IMR-90 (cell line): ENCODE measurements around the gene GMPPA. TPM values are rescaled to one million over a fixed set of nuclear protein-coding genes. Genes with fewer than 3 reads are reported as not detected.
A peak's percentile ranks its signal among the peaks of the same experiment; 100 is the strongest.

Experiments used
- ATAC-seq: fragments of 200-7000 bp; cut with Tn5 transposase; 2 replicates; pipeline ENCODE4 v1.9.1; 2020; ENCODE audit warnings: low read depth, mild to moderate bottlenecking, moderate library complexity
- BruUV-seq: library from RNA; stranded (reverse); fragments of 400-500 nt; replicated peaks from 2 replicates; lab custom pipeline; 2021; lab: Mats Ljungman, UMichigan
- CTCF ChIA-PET: fragments of 300-600 bp; formaldehyde crosslinking; extraction: SDS; loops from one replicate; lab custom pipeline; 2021; ENCODE audit warnings: antibody characterized with exemption; lab: Yijun Ruan, JAX
- POLR2A ChIA-PET: fragments of 300-600 bp; sonication (Branson Sonifier 250); formaldehyde crosslinking; loops from one replicate; lab custom pipeline; 2022; ENCODE audit warnings: antibody characterized with exemption; ENCODE audit not compliant: unreplicated experiment; lab: Charles Lee
- DNase-seq: peaks from one replicate; pipeline ENCODE4 v3.0.0; 2013
- H2AFZ ChIP-seq: replicated peaks from 2 replicates; pipeline ENCODE3; 2013; ENCODE audit warnings: low read length, mild to moderate bottlenecking; ENCODE audit not compliant: poor library complexity
- H2AK5ac ChIP-seq: 2 replicates; pipeline ENCODE4 v1.6.1; 2013; ENCODE audit warnings: low read depth, low read length, inconsistent platforms
- H2AK9ac ChIP-seq: replicated peaks from 2 replicates; pipeline ENCODE3; 2013; ENCODE audit warnings: mild to moderate bottlenecking, low read depth, low read length, moderate library complexity; ENCODE audit not compliant: poor library complexity
- H2BK120ac ChIP-seq: 2 replicates; pipeline ENCODE4 v1.6.1; 2013; ENCODE audit warnings: low read depth, low read length, inconsistent platforms
- H2BK15ac ChIP-seq: 3 replicates; pipeline ENCODE4 v1.6.1; 2013; ENCODE audit warnings: low read depth, low read length, inconsistent platforms
- H2BK20ac ChIP-seq: 2 replicates; pipeline ENCODE4 v1.6.1; 2013; ENCODE audit warnings: low read depth, mild to moderate bottlenecking, inconsistent platforms, low read length, moderate library complexity
- H2BK5ac ChIP-seq: 2 replicates; pipeline ENCODE4 v1.6.1; 2013; ENCODE audit warnings: mild to moderate bottlenecking, low read depth, low read length, inconsistent platforms; ENCODE audit not compliant: poor library complexity, severe bottlenecking
- H3K14ac ChIP-seq: replicated peaks from 2 replicates; pipeline ENCODE4 v1.6.1; 2013; ENCODE audit warnings: low read depth, low read length, inconsistent platforms
- H3K18ac ChIP-seq: 2 replicates; pipeline ENCODE4 v1.6.1; 2013; ENCODE audit warnings: low read depth, low read length, control low read depth
- H3K23ac ChIP-seq: 2 replicates; pipeline ENCODE4 v1.6.1; 2013; ENCODE audit warnings: low read depth, low read length, inconsistent platforms
- H3K27ac ChIP-seq: 2 replicates; pipeline ENCODE4 v1.5.1; 2013; ENCODE audit warnings: mild to moderate bottlenecking, control low read depth, low read length; ENCODE audit not compliant: insufficient read depth
- H3K27me3 ChIP-seq: 2 replicates; pipeline ENCODE4 v1.6.1; 2013; ENCODE audit warnings: low read length; ENCODE audit not compliant: control insufficient read depth, insufficient read depth
- H3K36me3 ChIP-seq: 2 replicates; pipeline ENCODE4 v1.6.1; 2013; ENCODE audit warnings: low read length, mixed read lengths; ENCODE audit not compliant: control insufficient read depth, insufficient read depth
- H3K4ac ChIP-seq: 2 replicates; pipeline ENCODE4 v1.6.1; 2013; ENCODE audit warnings: low read depth, low read length, inconsistent platforms
- H3K4me1 ChIP-seq: 2 replicates; pipeline ENCODE4 v1.6.1; 2013; ENCODE audit warnings: low read length, mixed read lengths; ENCODE audit not compliant: control insufficient read depth, insufficient read depth
- H3K4me2 ChIP-seq: 2 replicates; pipeline ENCODE4 v1.6.1; 2013; ENCODE audit warnings: low read depth, mild to moderate bottlenecking, control low read depth, low read length, moderate library complexity
- H3K4me3 ChIP-seq: 2 replicates; pipeline ENCODE4 v1.5.1; 2013; ENCODE audit warnings: low read depth, mild to moderate bottlenecking, control low read depth, low read length, moderate library complexity; ENCODE audit not compliant: insufficient read depth
- H3K56ac ChIP-seq: 2 replicates; pipeline ENCODE4 v1.6.1; 2013; ENCODE audit warnings: low read length, inconsistent platforms; ENCODE audit not compliant: insufficient read depth; ENCODE audit errors: extremely low read depth
- H3K79me1 ChIP-seq, 2 experiments: 2 replicates each; pipeline ENCODE4 v1.6.1; 2013; ENCODE audit warnings: low read length in 2 of 2, inconsistent platforms in 1 of 2, low read depth in 1 of 2
- H3K9ac ChIP-seq: 2 replicates; pipeline ENCODE4 v1.6.1; 2013; ENCODE audit warnings: low read depth, low read length, control low read depth
- H3K9me1 ChIP-seq: 2 replicates; pipeline ENCODE4 v1.6.1; 2013; ENCODE audit warnings: low read length, inconsistent platforms; ENCODE audit not compliant: insufficient read depth
- H3K9me3 ChIP-seq: 2 replicates; pipeline ENCODE4 v1.6.1; 2013; ENCODE audit warnings: low read length; ENCODE audit not compliant: control insufficient read depth, insufficient read depth
- H4K20me1 ChIP-seq: 2 replicates; pipeline ENCODE4 v1.6.1; 2013; ENCODE audit warnings: low read length, inconsistent platforms; ENCODE audit not compliant: insufficient read depth
- H4K5ac ChIP-seq: 2 replicates; pipeline ENCODE4 v1.6.1; 2013; ENCODE audit warnings: mild to moderate bottlenecking, low read depth, low read length, control low read depth
- H4K8ac ChIP-seq, 2 experiments: 2 replicates each; pipeline ENCODE4 v1.6.1; 2013; ENCODE audit warnings: low read depth in 2 of 2, low read length in 2 of 2, control low read depth in 1 of 2, inconsistent platforms in 1 of 2
- H4K91ac ChIP-seq: 2 replicates; pipeline ENCODE4 v1.6.1; 2013; ENCODE audit warnings: low read depth, low read length, inconsistent platforms; ENCODE audit not compliant: insufficient read depth
- MAFK ChIP-seq: IDR thresholded peaks from 2 replicates; pipeline ENCODE4 v1.6.1; 2012; ENCODE audit warnings: low read depth, low read length, improper control_type of control experiment
- MAZ ChIP-seq: IDR thresholded peaks from 2 replicates; pipeline ENCODE4 v1.6.1; 2012; ENCODE audit warnings: low read depth, mild to moderate bottlenecking, low read length, improper control_type of control experiment, moderate library complexity, borderline replicate concordance
- MXI1 ChIP-seq: IDR thresholded peaks from 2 replicates; pipeline ENCODE4 v1.6.1; 2012; ENCODE audit warnings: low read depth, mild to moderate bottlenecking, low read length, moderate library complexity, borderline replicate concordance
- NFE2L2 ChIP-seq: fragments of 150-350 bp; IDR thresholded peaks from 2 replicates; pipeline ENCODE4 v1.6.1; 2016; ENCODE audit warnings: low read depth, mild to moderate bottlenecking, low read length
- POLR2A ChIP-seq: IDR thresholded peaks from 2 replicates; pipeline ENCODE4 v1.6.1; 2012; ENCODE audit warnings: mild to moderate bottlenecking, low read depth, low read length
- RAD21 ChIP-seq: IDR thresholded peaks from 2 replicates; pipeline ENCODE4 v1.6.1; 2012; ENCODE audit warnings: low read length, improper control_type of control experiment
- RCOR1 ChIP-seq: IDR thresholded peaks from 2 replicates; pipeline ENCODE4 v1.6.1; 2012; ENCODE audit warnings: mild to moderate bottlenecking, low read length, improper control_type of control experiment; ENCODE audit not compliant: insufficient replicate concordance
- USF2 ChIP-seq: fragments of 150-350 bp; IDR thresholded peaks from 2 replicates; pipeline ENCODE4 v1.6.1; 2017; ENCODE audit warnings: mild to moderate bottlenecking, antibody characterized with exemption, low read length, low read depth
- WGBS, 2 experiments: methylation state at CpG; one replicate each; pipeline versions ENCODE4 v1.1.5 to v1.1.7; 2013; ENCODE audit warnings: missing lambda C conversion rate in 2 of 2; ENCODE audit not compliant: insufficient read length in 1 of 2; ENCODE audit errors: extremely low coverage in 2 of 2; 5-methylcytosine and 5-hydroxymethylcytosine counted together
- dilution Hi-C: fragments of 300-500 bp; cut with HindIII; formaldehyde crosslinking; loops from one replicate; pipeline ENCODE4 v1.14.3; 2018; ENCODE audit warnings: low sequenced_read_pairs; ENCODE audit not compliant: unreplicated experiment
- in situ Hi-C: fragments of 300-500 bp; cut with MboI; formaldehyde crosslinking; loops from 3 replicates; pipeline ENCODE4 v1.14.3; 2019; ENCODE audit warnings: low sequenced_read_pairs, inconsistent platforms, mixed read lengths
- intact Hi-C: fragments of 100-400 bp; cut with micrococcal nuclease; formaldehyde crosslinking; loops from 2 replicates; pipeline ENCODE4 v1.10.0; 2022
- polyA plus RNA-seq, 3 experiments: library from polyadenylated mRNA; depleted of rRNA; stranded (reverse); fragments of >200 nt; gene quantifications; 2 replicates each; pipeline ENCODE4 v1.2.3, GENCODE V29; 2012; ENCODE audit warnings: low replicate concordance in 1 of 3
- total RNA-seq: library from RNA; depleted of rRNA; stranded (reverse); fragments of >200 nt; gene quantifications from 2 replicates; pipeline ENCODE4 v1.2.3, GENCODE V29; 2012

GMPPA gene
- total and polyA plus RNA-seq, 2 of the 4 experiments (the other 2 are of a cell fraction), result 103 to 134 TPM

DNA sequence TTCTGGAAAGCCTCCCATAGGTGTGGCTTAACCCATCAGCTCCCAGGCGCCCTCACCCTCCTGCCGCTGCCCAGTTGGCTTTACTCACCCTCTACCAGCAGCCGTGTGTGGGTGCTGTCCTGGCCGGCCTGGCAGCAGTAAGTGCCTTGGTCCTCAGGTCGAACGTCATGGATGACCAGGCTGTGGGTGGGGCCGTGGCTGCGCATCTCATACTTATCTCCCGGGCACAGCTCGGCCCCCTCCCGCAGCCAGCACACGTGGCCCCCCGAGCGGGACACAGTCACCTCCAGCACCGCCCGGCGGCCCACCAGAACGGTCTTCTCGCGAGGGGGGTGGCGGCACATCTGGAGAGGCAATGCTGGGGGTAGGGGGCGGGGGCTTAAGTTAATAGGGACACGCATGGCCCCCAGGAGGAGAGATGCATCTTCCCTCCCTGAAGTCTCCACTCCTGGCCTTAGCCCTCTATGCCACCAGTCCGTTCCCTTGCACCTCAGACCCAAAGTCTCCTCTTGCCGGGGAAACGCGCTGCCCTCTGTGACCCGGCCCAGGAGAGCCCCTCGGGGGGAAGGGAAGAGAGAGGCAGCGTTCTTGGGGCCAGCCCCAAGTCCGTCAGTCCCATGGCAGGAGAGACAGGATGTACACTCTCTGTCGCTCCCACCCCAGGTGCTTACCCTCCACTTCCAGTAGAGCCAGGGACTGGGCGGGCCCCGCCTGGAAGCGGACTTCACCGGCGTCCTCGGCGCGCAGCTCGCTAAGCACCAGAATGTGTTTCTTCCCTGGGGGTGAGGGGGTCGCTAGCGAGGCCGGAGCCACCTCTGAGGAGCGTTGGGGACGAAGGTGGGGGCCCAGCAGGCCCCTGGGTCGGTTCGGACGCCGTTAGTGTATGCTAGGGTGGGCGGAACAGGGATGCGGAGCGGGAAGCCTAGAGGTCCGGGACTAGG, 53.0 kb downstream of the GMPPA start:
- Histone ChIP-seq H3K14ac (no peak overlapping the region; the same call in 1 of the 2 replicates), H3K9me3 (no peaks in the 10 kb centered on the region), H3K79me1 (no peaks in the 10 kb centered on the region), H3K27ac (no peak overlapping the region; the same call in 1 of the 2 replicates), H3K4ac (peak overlapping the region; percentile 25; the same call in 1 of the 2 replicates), H3K56ac (no peak overlapping the region), H2BK5ac (no peak overlapping the region), H2BK20ac (no peak overlapping the region), H2AFZ (peak overlapping the region; percentile 98), H3K4me3 (peak overlapping the region; percentile 79), H4K20me1 (no peaks in the 10 kb centered on the region; the same call in 1 of the 2 replicates), H2AK5ac (no peak overlapping the region), H2BK120ac (0 out of 2 replicates have a peak overlapping the region, but pooled peaks have one; percentile 39), H3K36me3 (no peaks in the 10 kb centered on the region), H2BK15ac (no peak overlapping the region), H2AK9ac (peak overlapping the region; percentile 89), H4K91ac (no peak overlapping the region), H3K23ac (peak overlapping the region; percentile 25; the same call in 1 of the 2 replicates), H4K8ac (peak overlapping the region in 1 of 2 experiments; percentile 64; a peak in 2 of 4 replicates), H3K4me1 (peaks cover 8% of the 10 kb centered on the region; the same call in 1 of the 2 replicates), H3K9ac (peak overlapping the region; percentile 29; the same call in 1 of the 2 replicates), H3K27me3 (no peaks in the 10 kb centered on the region), H3K18ac (no peak overlapping the region), H3K9me1 (no peaks in the 10 kb centered on the region), H4K5ac (no peak overlapping the region), H3K4me2 (peak overlapping the region; percentile 94)
- BruUV-seq, result no TSS peak
- ChIA-PET CTCF (interaction anchor here (1.1 to 1.2 kb wide), 2 partner anchors 8 to 22 kb away, joined by 3 read pairs; no protein-coding TSS in a partner anchor), POLR2A (no interaction called here)
- 5% methylated on average over 8 of the region's 54 CpGs; no CpG with 5 or more reads in 1 of the 2 experiments for WGBS, 2 experiments
- TF ChIP-seq NFE2L2 (no peak), MXI1 (peak; percentile 68; the same call in 1 of the 2 replicates), POLR2A (no peak), RCOR1 (no peak), MAZ (peak; percentile 60; the same call in 1 of the 2 replicates), RAD21 (no peak), USF2 (peak; percentile 66), MAFK (no peak)
- dilution Hi-C loops (no loop called here), intact Hi-C loops (no loop called here), in situ Hi-C loops (no loop called here)
- DNase-seq (peak; percentile 49), ATAC-seq (peak; percentile 20)
